Fibroblast of lung (primary cell): ENCODE measurements around the gene C3orf49. TPM values are rescaled to one million over a fixed set of nuclear protein-coding genes. Genes with fewer than 3 reads are reported as not detected.

Experiments
- DNase-seq, 2 donors: peaks; one replicate each; pipeline versions ENCODE4 v3.0.0 to v3.0.0-alpha.2; 2010; ENCODE audit warnings: low read depth in 2 of 2
- H2AFZ ChIP-seq: 2 replicates; pipeline ENCODE4 v1.5.1; 2012; ENCODE audit warnings: low read length, control low read depth, inconsistent platforms
- H3K27ac ChIP-seq: 2 replicates; pipeline ENCODE4 v1.5.1; 2011; ENCODE audit warnings: low read length, control low read depth; ENCODE audit not compliant: insufficient read depth
- H3K27me3 ChIP-seq: 2 replicates; pipeline ENCODE4 v1.5.1; 2011; ENCODE audit warnings: mild to moderate bottlenecking, low read length; ENCODE audit not compliant: control insufficient read depth, insufficient read depth
- H3K36me3 ChIP-seq: 2 replicates; pipeline ENCODE4 v1.5.1; 2011; ENCODE audit warnings: low read length; ENCODE audit not compliant: control insufficient read depth, insufficient read depth
- H3K4me1 ChIP-seq: 2 replicates; pipeline ENCODE4 v1.5.1; 2011; ENCODE audit warnings: low read length; ENCODE audit not compliant: control insufficient read depth, insufficient read depth; ENCODE audit errors: extremely low read depth
- H3K4me2 ChIP-seq: 2 replicates; pipeline ENCODE4 v1.5.1; 2011; ENCODE audit warnings: low read length, control low read depth; ENCODE audit not compliant: insufficient read depth; ENCODE audit errors: extremely low read depth
- H3K4me3 ChIP-seq, 4 experiments: fragments of 200-600 bp in 1 of 4; sonication (generic) in 1 of 4; replicated peaks in 1 of 4; 2 replicates each; pipeline ENCODE4 v1.5.1; 2011 to 2016; ENCODE audit warnings: low read length in 4 of 4, low read depth in 3 of 4, mild to moderate bottlenecking in 3 of 4, control low read depth in 2 of 4, inconsistent platforms in 1 of 4, mixed read lengths in 1 of 4; ENCODE audit not compliant: insufficient read depth in 1 of 4; ENCODE audit errors: control extremely low read depth in 1 of 4
- H3K79me2 ChIP-seq: 2 replicates; pipeline ENCODE4 v1.5.1; 2012; ENCODE audit warnings: mild to moderate bottlenecking, low read length, inconsistent platforms; ENCODE audit not compliant: control insufficient read depth, insufficient read depth
- H3K9ac ChIP-seq: 2 replicates; pipeline ENCODE4 v1.5.1; 2011; ENCODE audit warnings: mild to moderate bottlenecking, low read length, control low read depth; ENCODE audit not compliant: insufficient read depth
- H3K9me3 ChIP-seq: 2 replicates; pipeline ENCODE4 v1.5.1; 2012; ENCODE audit warnings: low read depth, low read length; ENCODE audit not compliant: control insufficient read depth, insufficient read depth
- H4K20me1 ChIP-seq: 2 replicates; pipeline ENCODE4 v1.5.1; 2011; ENCODE audit warnings: low read length; ENCODE audit not compliant: control insufficient read depth, insufficient read depth; ENCODE audit errors: extremely low read depth
- CTCF ChIP-seq, 2 donors: IDR thresholded peaks in 1 of 2; conservative IDR thresholded peaks in 1 of 2; 1 replicate in 1 of 2; 2 replicates in 1 of 2; pipeline ENCODE4 v1.5.1; 2011 to 2012; ENCODE audit warnings: low read length in 2 of 2, control low read depth in 1 of 2, inconsistent platforms in 1 of 2, low read depth in 1 of 2, mild to moderate bottlenecking in 1 of 2
- EZH2 ChIP-seq: IDR thresholded peaks from 2 replicates; pipeline ENCODE4 v1.5.1; 2012; ENCODE audit warnings: low read length, control low read depth, mild to moderate bottlenecking; ENCODE audit errors: missing control alignments
- polyA plus RNA-seq, 2 donors: library from polyadenylated mRNA; depleted of rRNA in 1 of 2; stranded (reverse) in 1 of 2; unstranded in 1 of 2; fragments of >200 nt; gene quantifications; 2 replicates each; pipeline ENCODE4 v1.2.1, GENCODE V29; 2011 to 2012; ENCODE audit warnings: missing spikeins in 1 of 2
- total RNA-seq: library from RNA; depleted of rRNA; stranded (reverse); fragments of >200 nt; gene quantifications from 2 replicates; pipeline ENCODE4 v1.2.1, GENCODE V29; 2014

C3orf49 gene
- total and polyA plus RNA-seq, 2 donors (not counting 1 experiment from before 2014, with no cell fraction given): not detected

- H3K9me3 ChIP-seq: no peaks in the 10 kb centered on the region
- H2AFZ ChIP-seq: no peak overlapping the region
- DNase-seq: peak; percentile 53 to 54
- H3K4me3 ChIP-seq: no peak overlapping the region
- peak; percentile 36 to 57 for TF ChIP-seq CTCF (conservative IDR thresholded peaks at IDR 0.05 in 1 of 2, IDR thresholded peaks at IDR 0.05 in 1 of 2; ENCODE audit: low read depth in 1 of 2, low read length in 2 of 2)
- no peak for TF ChIP-seq EZH2
- no peaks in the 10 kb centered on the region for H3K4me1 ChIP-seq
- no peak overlapping the region for H3K27ac ChIP-seq
- H3K9ac ChIP-seq: no peak overlapping the region
- no peaks in the 10 kb centered on the region for H3K36me3 ChIP-seq
- H4K20me1 ChIP-seq: no peaks in the 10 kb centered on the region
- no peaks in the 10 kb centered on the region for H3K79me2 ChIP-seq
- H3K4me2 ChIP-seq: no peak overlapping the region
- no peaks in the 10 kb centered on the region for H3K27me3 ChIP-seq
These were observed 27.1 kb upstream of the C3orf49 start for GRCh38 chr3:63791974-63792373.

DNA sequence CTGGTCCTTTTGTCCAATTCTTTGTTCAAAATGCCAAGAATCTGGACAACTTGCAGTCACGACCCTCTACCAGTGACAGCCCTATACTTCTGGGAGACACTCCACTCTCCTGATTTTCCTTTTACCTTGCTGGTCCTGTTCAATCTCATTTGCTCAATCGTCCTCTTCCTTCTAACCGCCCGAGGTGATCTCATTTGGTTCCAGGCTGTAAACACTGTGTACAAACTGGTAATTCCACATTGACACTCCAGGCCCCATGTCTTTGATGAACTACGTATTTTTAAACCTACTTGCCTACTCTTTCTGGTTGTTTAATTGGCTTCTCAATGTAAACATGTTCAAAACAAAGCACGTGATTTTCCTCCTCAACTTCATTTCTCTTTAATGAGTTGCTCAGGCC lies 23.7 kb upstream of the C3orf49 start:
- Histone ChIP-seq H3K9ac (no peak overlapping the region), H3K79me2 (no peaks in the 10 kb centered on the region), H3K4me1 (no peaks in the 10 kb centered on the region), H2AFZ (no peak overlapping the region), H4K20me1 (no peaks in the 10 kb centered on the region), H3K27ac (no peak overlapping the region), H3K36me3 (no peaks in the 10 kb centered on the region), H3K27me3 (no peaks in the 10 kb centered on the region), H3K4me2 (no peak overlapping the region), H3K4me3 (no peak overlapping the region), H3K9me3 (no peaks in the 10 kb centered on the region)
- no peak for DNase-seq
- no peak for TF ChIP-seq CTCF (conservative IDR thresholded peaks at IDR 0.05 in 1 of 2, IDR thresholded peaks at IDR 0.05 in 1 of 2; ENCODE audit: low read depth in 1 of 2, low read length in 2 of 2)
- no peak for TF ChIP-seq EZH2

GRCh38 chr3:63798544-63798943 lies 20.6 kb upstream of the C3orf49 start:
- Histone ChIP-seq H3K4me2 (no peak overlapping the region), H3K9me3 (no peaks in the 10 kb centered on the region), H4K20me1 (no peaks in the 10 kb centered on the region), H3K9ac (no peak overlapping the region), H3K4me1 (no peaks in the 10 kb centered on the region), H3K27me3 (no peaks in the 10 kb centered on the region), H3K36me3 (no peaks in the 10 kb centered on the region), H3K27ac (no peak overlapping the region), H3K79me2 (no peaks in the 10 kb centered on the region), H3K4me3 (no peak overlapping the region), H2AFZ (no peak overlapping the region)
- no peak for DNase-seq
- no peak for TF ChIP-seq EZH2
- no peak for TF ChIP-seq CTCF (conservative IDR thresholded peaks at IDR 0.05 in 1 of 2, IDR thresholded peaks at IDR 0.05 in 1 of 2; ENCODE audit: low read depth in 1 of 2, low read length in 2 of 2)
